K562 (cell line): ENCODE data around the gene PARP9. TPM values are rescaled to one million over a fixed set of nuclear protein-coding genes. Genes with fewer than 3 reads are reported as not detected.

Source experiments
- ATAC-seq: fragments of 200-7000 bp; cut with Tn5 transposase; 3 replicates; pipeline ENCODE4 v1.9.1; 2020; ENCODE audit warnings: moderate library complexity
- BruUV-seq: library from RNA; stranded (reverse); fragments of 400-500 nt; replicated peaks from 2 replicates; lab custom pipeline; 2021; lab: Mats Ljungman, UMichigan
- CTCF ChIA-PET: fragments of 300-600 bp; formaldehyde crosslinking; extraction: SDS; loops from one replicate; lab custom pipeline; 2021; ENCODE audit warnings: low intra/inter-chr PET ratio; lab: Yijun Ruan, JAX
- POLR2A ChIA-PET: fragments of 300-600, 350-650 bp; sonication (Branson Sonifier 250); formaldehyde crosslinking; extraction: SDS; loops from one replicate; lab custom pipeline; 2021; ENCODE audit warnings: antibody characterized with exemption, inconsistent platforms; lab: Yijun Ruan, JAX
- DNase-seq, 4 experiments: peaks; one replicate each; pipeline versions ENCODE4 v3.0.0 to v3.0.0-alpha.2; 2011 to 2018; ENCODE audit warnings: low spot score in 3 of 4, mixed read lengths in 3 of 4; ENCODE audit errors: extremely low read depth in 1 of 4
- FAIRE-seq: peaks from 2 replicates; lab custom pipeline; 2011; peaks lifted over from hg19 to GRCh38; lab: Jason Lieb, UNC
- H2AFZ ChIP-seq: 2 replicates; pipeline ENCODE4 v1.6.0; 2011; ENCODE audit warnings: low read depth, low read length, control low read depth, inconsistent platforms
- H3K27ac ChIP-seq: fragments of 200-600 bp; 3 replicates; pipeline ENCODE4 v1.8.0; 2011; ENCODE audit warnings: low read depth, mild to moderate bottlenecking, control low read depth, inconsistent platforms, low read length, moderate library complexity, mixed read lengths; ENCODE audit errors: extremely low read depth
- H3K27me3 ChIP-seq, 2 experiments: fragments of 300-600 bp in 1 of 2; 2 replicates in 1 of 2; 3 replicates in 1 of 2; pipeline versions ENCODE4 v1.6.0 to v1.8.0; 2011; ENCODE audit warnings: inconsistent platforms in 2 of 2, low read length in 2 of 2, mild to moderate bottlenecking in 1 of 2, mixed read lengths in 1 of 2, moderate library complexity in 1 of 2; ENCODE audit not compliant: control insufficient read depth in 2 of 2, insufficient read depth in 2 of 2
- H3K36me3 ChIP-seq: fragments of 300-600 bp; 3 replicates; pipeline ENCODE4 v1.8.0; 2011; ENCODE audit warnings: mild to moderate bottlenecking, low read length, inconsistent platforms; ENCODE audit not compliant: control insufficient read depth, insufficient read depth
- H3K4me1 ChIP-seq, 2 experiments: fragments of 200-600 bp in 1 of 2; replicated peaks in 1 of 2; 2 replicates in 1 of 2; 3 replicates in 1 of 2; pipeline versions ENCODE4 v1.5.1 to v1.8.0; 2011; ENCODE audit warnings: inconsistent platforms in 2 of 2, low read length in 2 of 2, mild to moderate bottlenecking in 1 of 2, mixed read lengths in 1 of 2, moderate library complexity in 1 of 2; ENCODE audit not compliant: control insufficient read depth in 2 of 2, insufficient read depth in 2 of 2
- H3K4me2 ChIP-seq: 2 replicates; pipeline ENCODE4 v1.6.1; 2011; ENCODE audit warnings: low read length, control low read depth, inconsistent platforms, mixed read lengths; ENCODE audit not compliant: insufficient read depth
- H3K4me3 ChIP-seq: fragments of 200-600 bp; sonication (generic), shearing (Covaris generic); 2 replicates; pipeline ENCODE4 v1.5.1; 2016; ENCODE audit warnings: control low read depth, inconsistent platforms
- H3K79me2 ChIP-seq: fragments of 200-600 bp; 3 replicates; pipeline ENCODE4 v1.8.0; 2011; ENCODE audit warnings: low read length, inconsistent platforms; ENCODE audit not compliant: control insufficient read depth, insufficient read depth
- H3K9ac ChIP-seq, 2 experiments: 2 replicates each; pipeline versions ENCODE4 v1.6.0 to v1.6.1; 2011; ENCODE audit warnings: low read depth in 2 of 2, low read length in 2 of 2, control low read depth in 1 of 2, inconsistent platforms in 1 of 2, mild to moderate bottlenecking in 1 of 2, mixed read lengths in 1 of 2; ENCODE audit not compliant: insufficient read depth in 1 of 2
- H3K9me1 ChIP-seq: one replicate; pipeline ENCODE4 v1.6.0; 2011; ENCODE audit warnings: inconsistent platforms, mild to moderate bottlenecking, low read length, moderate library complexity; ENCODE audit not compliant: control insufficient read depth, insufficient read depth
- H3K9me3 ChIP-seq: replicated peaks from 2 replicates; pipeline ENCODE4 v1.5.1; 2011; ENCODE audit warnings: low read depth, low read length, inconsistent platforms; ENCODE audit not compliant: control insufficient read depth, insufficient read depth
- H4K20me1 ChIP-seq: replicated peaks from 2 replicates; pipeline ENCODE4 v1.6.1; 2011; ENCODE audit warnings: low read length, inconsistent platforms, mixed read lengths; ENCODE audit not compliant: control insufficient read depth, insufficient read depth
- BHLHE40 ChIP-seq: IDR thresholded peaks from 2 replicates; pipeline ENCODE4 v1.6.1; 2011; ENCODE audit warnings: low read length, improper control_type of control experiment
- CHCHD3 ChIP-seq: fragments of 250-450 bp; sonication (Bioruptor Pico); IDR thresholded peaks from 2 replicates; pipeline ENCODE4 v2.1.2; 2022; ENCODE audit warnings: mild to moderate bottlenecking
- DPF2 ChIP-seq: fragments of 450-650 bp; IDR thresholded peaks from 2 replicates; pipeline ENCODE4 v1.6.1; 2016
- KLF16 ChIP-seq: IDR thresholded peaks from 2 replicates; pipeline ENCODE4 v1.6.1; 2016; ENCODE audit warnings: antibody characterized with exemption
- POLR2G ChIP-seq: fragments of 200-400 bp; formaldehyde crosslinking; IDR thresholded peaks from 2 replicates; pipeline ENCODE4 v1.6.1; 2017; ENCODE audit warnings: low read depth, mild to moderate bottlenecking, antibody characterized with exemption, low read length, moderate library complexity
- RBFOX2 ChIP-seq: fragments of 200-400 bp; formaldehyde crosslinking; IDR thresholded peaks from 2 replicates; pipeline ENCODE4 v1.6.1; 2017; ENCODE audit warnings: low read depth, mild to moderate bottlenecking, low read length, moderate library complexity
- SOX6 ChIP-seq: fragments of 450-650 bp; IDR thresholded peaks from 2 replicates; pipeline ENCODE4 v1.6.1; 2014; ENCODE audit warnings: mild to moderate bottlenecking
- STAT5A ChIP-seq: IDR thresholded peaks from 2 replicates; pipeline ENCODE4 v1.6.1; 2012; ENCODE audit warnings: low read length, inconsistent platforms, borderline replicate concordance
- STAT5B ChIP-seq: fragments of 250-450 bp; sonication (Bioruptor Pico); IDR thresholded peaks from 2 replicates; pipeline ENCODE4 v1.8.0; 2021; ENCODE audit warnings: mild to moderate bottlenecking, inconsistent platforms
- U2AF1 ChIP-seq: fragments of 200-400 bp; formaldehyde crosslinking; optimal IDR thresholded peaks from 2 replicates; pipeline ENCODE3; 2017; ENCODE audit warnings: mild to moderate bottlenecking, low read depth, low read length, moderate library complexity
- U2AF2 ChIP-seq: fragments of 200-400 bp; formaldehyde crosslinking; optimal IDR thresholded peaks from 2 replicates; pipeline ENCODE3; 2017; ENCODE audit warnings: low read depth, mild to moderate bottlenecking, low read length
- WHSC1 ChIP-seq: IDR thresholded peaks from one replicate; pipeline ENCODE4 v1.6.1; 2012; ENCODE audit warnings: low read length, control low read depth, inconsistent platforms
- XRCC4 ChIP-seq: IDR thresholded peaks from one replicate; pipeline ENCODE4 v1.6.1; 2011; ENCODE audit not compliant: insufficient read depth, insufficient read length; ENCODE audit errors: extremely low read depth
- ZBTB7A ChIP-seq: IDR thresholded peaks from 2 replicates; pipeline ENCODE4 v1.6.1; 2011; ENCODE audit warnings: low read depth, mild to moderate bottlenecking, low read length, moderate library complexity, borderline replicate concordance; ENCODE audit not compliant: control insufficient read depth
- ZC3H4 ChIP-seq: sonication (generic); formaldehyde crosslinking; IDR thresholded peaks from 2 replicates; pipeline ENCODE4 v1.9.0; 2021; ENCODE audit warnings: missing genetic modification reagents, borderline replicate concordance
- ZNF217 ChIP-seq: sonication (generic); formaldehyde crosslinking; IDR thresholded peaks from 2 replicates; pipeline ENCODE4 v1.8.0; 2022; ENCODE audit warnings: mild to moderate bottlenecking, missing genetic modification reagents
- ZNF695 ChIP-seq: fragments of 450-650 bp; formaldehyde crosslinking; IDR thresholded peaks from 2 replicates; pipeline ENCODE4 v1.4.0; 2020; ENCODE audit warnings: mild to moderate bottlenecking, moderate library complexity
- WGBS: fragments of 100-300 bp; shearing (Covaris generic); methylation state at CpG from one replicate; pipeline ENCODE4 v1.1.6; 2016; ENCODE audit warnings: low coverage, mixed read lengths; ENCODE audit not compliant: insufficient coverage; ENCODE audit errors: missing lambda C conversion rate; 5-methylcytosine and 5-hydroxymethylcytosine counted together
- in situ Hi-C: fragments of 300-500 bp; cut with MboI; formaldehyde crosslinking; loops from 4 replicates; pipeline ENCODE4 v1.15.0; 2018; ENCODE audit warnings: inconsistent platforms, mixed read lengths
- intact Hi-C: fragments of 100-400 bp; cut with micrococcal nuclease; formaldehyde crosslinking; loops from 2 replicates; pipeline ENCODE4 v1.14.2; 2022
- polyA plus RNA-seq, 8 experiments: library from polyadenylated mRNA; depleted of rRNA in 4 of 8; stranded (reverse) in 5 of 8; unstranded in 3 of 8; fragments of >200 nt; fragmentation: Nextera tagmentation in 2 of 8; fragmentation: Illumina TruSeq in 1 of 8; extraction: Ambion mirVana in 2 of 8; extraction: Trizol in 1 of 8; gene quantifications; 2 replicates each; pipeline versions ENCODE4 v1.2.1 to v1.2.3, GENCODE V29; 2011 to 2014; ENCODE audit warnings: inconsistent platforms in 1 of 8, missing spikeins in 1 of 8
- total RNA-seq, 7 experiments: library from RNA; depleted of rRNA in 6 of 7; stranded (reverse); fragments of >200 nt in 6 of 7; fragmentation: Illumina TruSeq in 2 of 7; extraction: Trizol in 2 of 7; gene quantifications; 2 replicates each; pipeline versions ENCODE4 v1.2.1 to v1.2.3, GENCODE V29; 2011 to 2021; ENCODE audit warnings: low replicate concordance in 1 of 7

PARP9 gene
- total and polyA plus RNA-seq, 9 of the 15 experiments (the other 6 are each of a cell fraction or from before 2014, with no cell fraction given), result 2.1 to 4.8 (median 3.4) TPM

GRCh38 chr3:122578069-122578740 is 14.1 kb upstream of the PARP9 start:
- H3K79me2 ChIP-seq, result no peaks in the 10 kb centered on the region
- TF ChIP-seq ZNF695, result no peak
- TF ChIP-seq U2AF2, result no peak
- TF ChIP-seq, all 486 proteins: peak for 0
- intact Hi-C loops (no loop called here), in situ Hi-C loops (no loop called here)
- H3K4me1 ChIP-seq, result peaks cover 3 to 6% of the 10 kb centered on the region in 2 experiments; a peak in 3 of 5 replicates
- no peak for DNase-seq
- no peak for ATAC-seq
- peak overlapping the region in 1 of 2 experiments; percentile 20; a peak in 1 of 4 replicates for H3K9ac ChIP-seq
- H3K9me1 ChIP-seq, result no peaks in the 10 kb centered on the region
- H2AFZ ChIP-seq, result peak overlapping the region; percentile 83
- no peak overlapping the region for H3K4me3 ChIP-seq
- 0 out of 2 replicates have a peak, but pooled peaks cover 9% of the 10 kb centered on the region for H3K9me3 ChIP-seq
- H3K36me3 ChIP-seq, result no peaks in the 10 kb centered on the region
- ChIA-PET POLR2A (no interaction called here), CTCF (no interaction called here)
- no peak overlapping the region for H3K4me2 ChIP-seq
- no peaks in the 10 kb centered on the region for H4K20me1 ChIP-seq
- FAIRE-seq, result no peak
- no peak overlapping the region for H3K27ac ChIP-seq
- WGBS, result 3% methylated on average over 5 of the region's 5 CpGs
- no peaks in the 10 kb centered on the region; a peak in 1 of 5 replicates for H3K27me3 ChIP-seq
- no TSS peak for BruUV-seq

- H3K79me2 ChIP-seq, result no peaks in the 10 kb centered on the region
- in situ Hi-C loops (no loop called here), intact Hi-C loops (no loop called here)
- H3K9me3 ChIP-seq, result 0 out of 2 replicates have a peak, but pooled peaks cover 8% of the 10 kb centered on the region
- peak within 1 kb of the TSS; percentile 27 for H3K4me3 ChIP-seq
- peak within 1 kb of the TSS; percentile 20 to 84 for H3K9ac ChIP-seq
- H3K36me3 ChIP-seq, result no peaks in the 10 kb centered on the region
- DNase-seq (peak in 2 of 4 experiments; percentile 7), FAIRE-seq (no peak), ATAC-seq (peak; percentile 66)
- CTCF ChIA-PET, result no interaction called here
- no peaks in the 10 kb centered on the region for H4K20me1 ChIP-seq
- H2AFZ ChIP-seq, result peak within 1 kb of the TSS; percentile 83
- POLR2A ChIA-PET, result no interaction called here
- peaks cover 6 to 7% of the 10 kb centered on the region in 2 experiments; a peak in 3 of 5 replicates for H3K4me1 ChIP-seq
- WGBS, result 19% methylated on average over 16 of the region's 40 CpGs
- no peak within 1 kb of the TSS for H3K27ac ChIP-seq
- peak within 1 kb of the TSS; percentile 32; the same call in 1 of the 2 replicates for H3K4me2 ChIP-seq
- BruUV-seq, result no TSS peak
- H3K27me3 ChIP-seq, result no peaks in the 10 kb centered on the region; a peak in 1 of 5 replicates
- H3K9me1 ChIP-seq, result no peaks in the 10 kb centered on the region
- TF ChIP-seq BHLHE40 (no peak), KLF16 (no peak), U2AF1 (no peak), ZC3H4 (no peak), XRCC4 (no peak), DPF2 (no peak), RBFOX2 (peak; percentile 54), CHCHD3 (CRISPR knock-in tag) (no peak), ZNF217 (CRISPR knock-in tag) (no peak), SOX6 (no peak), POLR2G (peak; percentile 72), STAT5B (CRISPR knock-in tag) (no peak), WHSC1 (no peak), ZBTB7A (no peak), STAT5A (no peak)
Measured at GRCh38 chr3:122577409-122578031, 13.4 kb upstream of the PARP9 start, which contains the start of gene PARP15. TSS of gene PARP15 (plus strand) at chr3:122577650. CDS start at chr3:122577668, 18 bp downstream.
